OCI-LY7 (cell line): ENCODE measurements around the gene CALHM2. TPM values are rescaled to one million over a fixed set of nuclear protein-coding genes. Genes with fewer than 3 reads are reported as not detected.

Experiments used
- Bru-seq: library from RNA; stranded (reverse); fragments of 400-500 nt; gene quantifications from one replicate; lab custom pipeline; 2021; lab: Mats Ljungman, UMichigan
- BruChase-seq, 2 experiments: library from RNA; stranded (reverse); fragments of 400-500 nt; gene quantifications; one replicate each; lab custom pipeline; 2021; lab: Mats Ljungman, UMichigan
- BruUV-seq: library from RNA; stranded (reverse); fragments of 400-500 nt; replicated peaks from 2 replicates; lab custom pipeline; 2021; lab: Mats Ljungman, UMichigan
- CTCF ChIA-PET: fragments of 300-600 bp; sonication (Branson Sonifier 250); formaldehyde crosslinking; loops from one replicate; lab custom pipeline; 2022; ENCODE audit warnings: antibody characterized with exemption; ENCODE audit not compliant: unreplicated experiment; lab: Charles Lee
- POLR2A ChIA-PET: fragments of 300-600 bp; sonication (Branson Sonifier 250); formaldehyde crosslinking; loops from one replicate; lab custom pipeline; 2022; ENCODE audit warnings: antibody characterized with exemption; lab: Charles Lee
- DNase-seq: peaks from one replicate; pipeline ENCODE4 v3.0.0-alpha.2; 2015; ENCODE audit warnings: low spot score
- H2AFZ ChIP-seq: fragments of 200-600 bp; sonication (generic), shearing (Covaris generic); 2 replicates; pipeline ENCODE4 v1.6.1; 2014; ENCODE audit warnings: mild to moderate bottlenecking, antibody characterized with exemption, low read length, moderate library complexity
- H3K27ac ChIP-seq: fragments of 200-600 bp; sonication (generic); 2 replicates; pipeline ENCODE4 v1.5.1; 2014; ENCODE audit warnings: mixed run types, low read depth, mild to moderate bottlenecking, moderate library complexity, low read length, inconsistent platforms; ENCODE audit not compliant: poor library complexity, severe bottlenecking
- H3K36me3 ChIP-seq: fragments of 200-600 bp; sonication (generic); 2 replicates; pipeline ENCODE4 v1.6.1; 2014; ENCODE audit warnings: mild to moderate bottlenecking, antibody characterized with exemption, low read length, moderate library complexity, mixed read lengths; ENCODE audit not compliant: insufficient read depth
- H3K4me1 ChIP-seq: fragments of 200-600 bp; sonication (generic); 2 replicates; pipeline ENCODE4 v1.5.1; 2014; ENCODE audit warnings: mild to moderate bottlenecking, low read length; ENCODE audit not compliant: insufficient read depth, poor library complexity, severe bottlenecking
- H3K4me2 ChIP-seq: fragments of 200-600 bp; sonication (generic); 2 replicates; pipeline ENCODE4 v1.6.1; 2014; ENCODE audit warnings: mild to moderate bottlenecking, low read length
- H3K4me3 ChIP-seq: fragments of 200-600 bp; sonication (generic); 2 replicates; pipeline ENCODE4 v1.5.1; 2014; ENCODE audit warnings: mild to moderate bottlenecking, low read depth, low read length; ENCODE audit not compliant: poor library complexity, severe bottlenecking
- H3K79me2 ChIP-seq: fragments of 200-600 bp; sonication (generic); 2 replicates; pipeline ENCODE4 v1.6.1; 2016; ENCODE audit warnings: low read depth, mild to moderate bottlenecking, low read length, moderate library complexity, mixed read lengths; ENCODE audit not compliant: insufficient read depth
- H3K9me2 ChIP-seq: fragments of 200-600 bp; sonication (generic); 2 replicates; pipeline ENCODE4 v1.6.1; 2016; ENCODE audit warnings: mild to moderate bottlenecking, low read length, mixed read lengths; ENCODE audit not compliant: insufficient read depth
- H3K9me3 ChIP-seq: fragments of 200-600 bp; sonication (generic); 2 replicates; pipeline ENCODE4 v1.6.1; 2014; ENCODE audit warnings: mild to moderate bottlenecking, mixed run types, low read length, mixed read lengths
- H4K20me1 ChIP-seq: fragments of 200-600 bp; sonication (generic); 2 replicates; pipeline ENCODE4 v1.6.1; 2014; ENCODE audit warnings: mild to moderate bottlenecking, antibody characterized with exemption, low read length, moderate library complexity, mixed read lengths; ENCODE audit not compliant: insufficient read depth
- CTCF ChIP-seq: fragments of 200-600 bp; sonication (generic); conservative IDR thresholded peaks from 2 replicates; pipeline ENCODE4 v1.5.1; 2014; ENCODE audit warnings: mild to moderate bottlenecking, antibody characterized with exemption, low read length, moderate library complexity, mixed read lengths
- EZH2phosphoT487 ChIP-seq: fragments of 200-600 bp; sonication (generic); IDR thresholded peaks from 2 replicates; pipeline ENCODE4 v1.6.1; 2018; ENCODE audit warnings: low read depth, borderline replicate concordance, mild to moderate bottlenecking, mixed run types, antibody characterized with exemption, low read length, moderate library complexity, mixed read lengths
- intact Hi-C: fragments of 100-400 bp; cut with micrococcal nuclease; formaldehyde crosslinking; loops from one replicate; pipeline ENCODE4 v1.10.0; 2022; ENCODE audit not compliant: unreplicated experiment
- long read RNA-seq: library from polyadenylated mRNA; stranded (forward); transcript quantifications from one replicate; pipeline ENCODE4 v2.0.0, GENCODE V29; 2022
- total RNA-seq, 2 experiments: library from RNA; depleted of rRNA in 1 of 2; stranded (reverse); fragments of >200 nt in 1 of 2; shearing (Covaris generic) in 1 of 2; gene quantifications; 2 replicates each; pipeline ENCODE4 v1.2.3, GENCODE V29; 2014 to 2022

The CALHM2 gene
- total RNA-seq (2014; rRNA removed; shearing (Covaris generic)) (not detected in 2 replicates), total RNA-seq (2022) (not detected in 2 replicates), Bru-seq, nascent RNA (percentile 12 among the genes with signal in this experiment), BruChase-seq, experiment 1, labeled RNA remaining after a 6-hour chase (percentile 13 among the genes with signal in this experiment), BruChase-seq, experiment 2, labeled RNA remaining after a 2-hour chase (percentile 16 among the genes with signal in this experiment)
- long read RNA-seq: 0 reads

GRCh38 chr10:103451831-103452505 is at the start of gene CALHM2:
Gene CALHM2 (minus strand): TSS chr10:103452370. CDS start chr10:103449941, 2,429 bp downstream.
- H3K9me2 ChIP-seq: no peaks in the 10 kb centered on the region
- no peak within 1 kb of the TSS for H3K4me3 ChIP-seq
- H3K4me2 ChIP-seq: peak within 1 kb of the TSS; percentile 1; the same call in 1 of the 2 replicates
- H3K79me2 ChIP-seq: no peaks in the 10 kb centered on the region
- H4K20me1 ChIP-seq: no peaks in the 10 kb centered on the region
- intact Hi-C loops: loop anchor here (2.0 kb wide), 1 partner anchor 25 kb away; no protein-coding TSS in a partner anchor
- no peak within 1 kb of the TSS for H3K27ac ChIP-seq
- ChIA-PET CTCF (no interaction called here), POLR2A (no interaction called here)
- DNase-seq: no peak
- TF ChIP-seq EZH2phosphoT487: no peak
- no peak for TF ChIP-seq CTCF
- no peak within 1 kb of the TSS for H2AFZ ChIP-seq
- H3K36me3 ChIP-seq: peaks cover 19% of the 10 kb centered on the region
- BruUV-seq: no TSS peak
- H3K4me1 ChIP-seq: no peaks in the 10 kb centered on the region
- no peaks in the 10 kb centered on the region for H3K9me3 ChIP-seq

- BruUV-seq: no TSS peak
- Histone ChIP-seq H3K4me1 (peaks cover 25% of the 10 kb centered on the region), H3K27ac (no peak overlapping the region), H3K4me3 (no peak overlapping the region), H3K4me2 (no peak overlapping the region), H3K9me2 (no peaks in the 10 kb centered on the region), H3K36me3 (no peaks in the 10 kb centered on the region), H2AFZ (no peak overlapping the region), H4K20me1 (no peaks in the 10 kb centered on the region), H3K79me2 (no peaks in the 10 kb centered on the region), H3K9me3 (no peaks in the 10 kb centered on the region)
- ChIA-PET POLR2A (no interaction called here), CTCF (no interaction called here)
- DNase-seq: no peak
- TF ChIP-seq EZH2phosphoT487: no peak
- TF ChIP-seq CTCF: no peak
- intact Hi-C loops: no loop called here
Observed at GRCh38 chr10:103501186-103501585, 49.0 kb upstream of the CALHM2 start.

- Histone ChIP-seq H3K79me2 (no peaks in the 10 kb centered on the region), H3K27ac (no peak overlapping the region), H3K4me3 (no peak overlapping the region), H3K4me1 (peaks cover 25% of the 10 kb centered on the region), H4K20me1 (no peaks in the 10 kb centered on the region), H3K9me2 (no peaks in the 10 kb centered on the region), H3K36me3 (no peaks in the 10 kb centered on the region), H2AFZ (no peak overlapping the region), H3K9me3 (no peaks in the 10 kb centered on the region), H3K4me2 (no peak overlapping the region)
- TF ChIP-seq CTCF: no peak
- no peak for TF ChIP-seq EZH2phosphoT487
- ChIA-PET POLR2A (interaction anchor here (0.6 kb wide), 1 partner anchor 704 kb away, joined by 4 read pairs; no protein-coding TSS in a partner anchor), CTCF (no interaction called here)
- intact Hi-C loops: no loop called here
- no TSS peak for BruUV-seq
- DNase-seq: no peak
Observed at GRCh38 chr10:103500481-103500880, 48.3 kb upstream of the CALHM2 start.
